CD14-positive monocyte (primary cell): ENCODE measurements around the gene LRRC55. TPM values are rescaled to one million over a fixed set of nuclear protein-coding genes. Genes with fewer than 3 reads are reported as not detected.

Experiments used
- DNase-seq, 3 donors: peaks; one replicate each; pipeline ENCODE4 v3.0.0-alpha.2; 2011 to 2022
- H2AFZ ChIP-seq: 2 replicates; pipeline ENCODE4 v1.6.0; 2012; ENCODE audit warnings: mild to moderate bottlenecking, low read depth, low read length, inconsistent platforms; ENCODE audit not compliant: insufficient read depth, poor library complexity, severe bottlenecking
- H3K27ac ChIP-seq, 2 donors: 1 replicate in 1 of 2; 2 replicates in 1 of 2; pipeline ENCODE4 v1.5.1; 2012 to 2013; ENCODE audit warnings: low read length in 2 of 2, control low read depth in 1 of 2, inconsistent platforms in 1 of 2, low read depth in 1 of 2, mild to moderate bottlenecking in 1 of 2
- H3K27me3 ChIP-seq, 2 donors: one replicate each; pipeline versions ENCODE4 v1.6.0 to v1.6.1; 2011 to 2013; ENCODE audit warnings: low read length in 2 of 2; ENCODE audit not compliant: control insufficient read depth in 2 of 2, insufficient read depth in 2 of 2
- H3K36me3 ChIP-seq, 2 donors: replicated peaks in 1 of 2; 1 replicate in 1 of 2; 2 replicates in 1 of 2; pipeline versions ENCODE4 v1.5.1 to v1.6.1; 2012 to 2013; ENCODE audit warnings: low read length in 2 of 2, control low read depth in 1 of 2, inconsistent platforms in 1 of 2, mild to moderate bottlenecking in 1 of 2; ENCODE audit not compliant: insufficient read depth in 2 of 2, control insufficient read depth in 1 of 2
- H3K4me1 ChIP-seq, 2 donors: 1 replicate in 1 of 2; 2 replicates in 1 of 2; pipeline versions ENCODE4 v1.5.1 to v1.6.1; 2012 to 2013; ENCODE audit warnings: low read length in 2 of 2, control low read depth in 1 of 2, inconsistent platforms in 1 of 2, mild to moderate bottlenecking in 1 of 2, moderate library complexity in 1 of 2; ENCODE audit not compliant: insufficient read depth in 2 of 2, control insufficient read depth in 1 of 2
- H3K4me2 ChIP-seq: replicated peaks from 2 replicates; pipeline ENCODE3; 2012; ENCODE audit warnings: low read length, moderate library complexity, mild to moderate bottlenecking; ENCODE audit not compliant: poor library complexity, severe bottlenecking; ENCODE audit errors: extremely low read depth
- H3K4me3 ChIP-seq, 3 experiments: fragments of 200-600 bp in 1 of 3; sonication (generic) in 1 of 3; replicated peaks in 1 of 3; 1 replicate in 2 of 3; 2 replicates in 1 of 3; pipeline ENCODE4 v1.5.1; 2011 to 2013; ENCODE audit warnings: low read length in 3 of 3, mild to moderate bottlenecking in 3 of 3, control low read depth in 2 of 3, low read depth in 2 of 3, inconsistent platforms in 1 of 3, moderate library complexity in 1 of 3
- H3K79me2 ChIP-seq: 2 replicates; pipeline ENCODE4 v1.6.0; 2012; ENCODE audit warnings: mild to moderate bottlenecking, control low read depth, inconsistent platforms, low read length, moderate library complexity; ENCODE audit not compliant: insufficient read depth
- H3K9ac ChIP-seq: 2 replicates; pipeline ENCODE4 v1.6.0; 2017; ENCODE audit warnings: low read length, mild to moderate bottlenecking; ENCODE audit not compliant: insufficient read depth, poor library complexity, severe bottlenecking
- H3K9me3 ChIP-seq, 2 donors: replicated peaks in 1 of 2; 1 replicate in 1 of 2; 2 replicates in 1 of 2; pipeline versions ENCODE4 v1.5.1 to v1.6.1; 2012 to 2013; ENCODE audit warnings: low read length in 2 of 2, control low read depth in 1 of 2; ENCODE audit not compliant: control insufficient read depth in 1 of 2, insufficient read depth in 1 of 2
- H4K20me1 ChIP-seq: 2 replicates; pipeline ENCODE4 v1.6.0; 2012; ENCODE audit warnings: mild to moderate bottlenecking, low read length, control low read depth, moderate library complexity; ENCODE audit not compliant: insufficient read depth
- H3K27ac Mint-ChIP-seq, 7 donors: one replicate each; pipeline ENCODE4 v1.8.0; 2020; ENCODE audit warnings: mild to moderate bottlenecking in 7 of 7, mixed read lengths in 7 of 7, moderate library complexity in 6 of 7, inconsistent platforms in 2 of 7
- H3K27me3 Mint-ChIP-seq, 3 donors: one replicate each; pipeline ENCODE4 v1.8.0; 2021 to 2022; ENCODE audit warnings: low read depth in 3 of 3, mild to moderate bottlenecking in 3 of 3, mixed read lengths in 3 of 3, moderate library complexity in 3 of 3, inconsistent platforms in 1 of 3
- H3K36me3 Mint-ChIP-seq, 2 donors: one replicate each; pipeline ENCODE4 v1.8.0; 2020; ENCODE audit warnings: mixed read lengths in 2 of 2, inconsistent platforms in 1 of 2, mild to moderate bottlenecking in 1 of 2
- H3K4me1 Mint-ChIP-seq: one replicate; pipeline ENCODE4 v1.8.0; 2020; ENCODE audit warnings: mild to moderate bottlenecking, mixed read lengths
- H3K4me3 Mint-ChIP-seq, 2 donors: one replicate each; pipeline ENCODE4 v1.8.0; 2020; ENCODE audit warnings: mild to moderate bottlenecking in 2 of 2, mixed read lengths in 2 of 2, moderate library complexity in 1 of 2
- H3K9me3 Mint-ChIP-seq, 7 donors: one replicate each; pipeline ENCODE4 v1.8.0; 2020 to 2022; ENCODE audit warnings: mixed read lengths in 7 of 7, mild to moderate bottlenecking in 6 of 7, moderate library complexity in 6 of 7, inconsistent platforms in 2 of 7
- CTCF ChIP-seq: fragments of 200-600 bp; IDR thresholded peaks from one replicate; pipeline ENCODE4 v1.8.0; 2022; ENCODE audit warnings: antibody characterized with exemption, mild to moderate bottlenecking
- WGBS: methylation state at CpG from one replicate; pipeline ENCODE4 v1.1.5; 2013; ENCODE audit warnings: missing lambda C conversion rate; ENCODE audit not compliant: insufficient coverage; 5-methylcytosine and 5-hydroxymethylcytosine counted together
- intact Hi-C, 2 donors: fragments of 100-400 bp; cut with micrococcal nuclease; formaldehyde crosslinking; loops; one replicate each; pipeline versions ENCODE4 v1.15.0 to v1.15.1; 2023
- polyA plus RNA-seq, 3 donors: library from polyadenylated mRNA; depleted of rRNA in 1 of 3; unstranded in 2 of 3; stranded (reverse) in 1 of 3; fragments of 300-500 nt in 2 of 3; fragments of >200 nt in 1 of 3; fragmentation: Illumina TruSeq in 2 of 3; gene quantifications; 1 replicate in 2 of 3; 2 replicates in 1 of 3; pipeline ENCODE4 v1.2.3, GENCODE V29; 2012 to 2021

The LRRC55 gene
- polyA plus RNA-seq, 3 donors, result not detected

- peaks cover 8 to 27% (median 11%) of the 10 kb centered on the region in 3 donors for H3K27me3 Mint-ChIP-seq
- intact Hi-C loops, result no loop called here
- Histone ChIP-seq H3K27ac (no peak overlapping the region), H3K36me3 (no peaks in the 10 kb centered on the region), H3K4me3 (no peak overlapping the region), H3K4me1 (no peaks in the 10 kb centered on the region), H3K9ac (no peak overlapping the region), H3K27me3 (peaks cover 2 to 4% of the 10 kb centered on the region in 2 donors), H4K20me1 (no peaks in the 10 kb centered on the region), H3K4me2 (no peak overlapping the region), H2AFZ (no peak overlapping the region), H3K79me2 (no peaks in the 10 kb centered on the region), H3K9me3 (no peaks in the 10 kb centered on the region)
- WGBS, result no CpG with 5 or more reads among the region's 2 CpGs
- no peak overlapping the region for H3K27ac Mint-ChIP-seq
- no peak for TF ChIP-seq CTCF
- H3K9me3 Mint-ChIP-seq, result peaks cover 0 to 4% (median 2%) of the 10 kb centered on the region in 7 donors
- no peaks in the 10 kb centered on the region for H3K4me1 Mint-ChIP-seq
- no peak for DNase-seq
- no peaks in the 10 kb centered on the region for H3K36me3 Mint-ChIP-seq
- H3K4me3 Mint-ChIP-seq, result peak overlapping the region in 1 of 2 donors; percentile 10
Measured at GRCh38 chr11:57197762-57198161, 16.0 kb downstream of the LRRC55 start.

GRCh38 chr11:57199330-57199729 lies 17.6 kb downstream of the LRRC55 start:
- no peak for TF ChIP-seq CTCF
- peaks cover 14 to 25% (median 15%) of the 10 kb centered on the region in 3 donors for H3K27me3 Mint-ChIP-seq
- Histone ChIP-seq H3K27me3 (peaks cover 2 to 4% of the 10 kb centered on the region in 2 donors), H3K9me3 (no peaks in the 10 kb centered on the region), H3K9ac (no peak overlapping the region), H3K36me3 (no peaks in the 10 kb centered on the region), H3K79me2 (no peaks in the 10 kb centered on the region), H3K4me2 (no peak overlapping the region), H3K4me1 (no peaks in the 10 kb centered on the region), H2AFZ (no peak overlapping the region), H4K20me1 (no peaks in the 10 kb centered on the region), H3K27ac (no peak overlapping the region), H3K4me3 (no peak overlapping the region)
- H3K27ac Mint-ChIP-seq, result no peak overlapping the region
- DNase-seq, result no peak
- no peaks in the 10 kb centered on the region for H3K4me1 Mint-ChIP-seq
- WGBS, result 91% methylated on average over 10 of the region's 11 CpGs
- peaks cover 0 to 2% (median 0%) of the 10 kb centered on the region in 7 donors for H3K9me3 Mint-ChIP-seq
- intact Hi-C loops, result no loop called here
- H3K36me3 Mint-ChIP-seq, result no peaks in the 10 kb centered on the region
- H3K4me3 Mint-ChIP-seq, result no peak overlapping the region
